Esophagus muscularis mucosa (tissue), 4 donors: ENCODE data around the gene UFM1. TPM values are rescaled to one million over a fixed set of nuclear protein-coding genes. Genes with fewer than 3 reads are reported as not detected.
"Not testable (repeated sequence)": the region's sequence is repeated elsewhere in the genome, so short reads cannot be mapped to it uniquely, and the experiment has no call there.

ENCODE experiments used
- DNase-seq: peaks from one replicate; pipeline ENCODE4 v3.0.0-alpha.2; 2017; ENCODE audit errors: extremely low spot score
- H3K27ac ChIP-seq, 4 donors: fragments of 200-600 bp; sonication (generic); replicated peaks in 1 of 4; 1 replicate in 3 of 4; 2 replicates in 1 of 4; pipeline ENCODE4 v1.5.1; 2016 to 2019; ENCODE audit warnings: mild to moderate bottlenecking in 1 of 4
- H3K27me3 ChIP-seq, 4 donors: fragments of 200-600 bp; sonication (generic); one replicate each; pipeline versions ENCODE4 v1.5.1 to v1.6.0; 2016 to 2019
- H3K36me3 ChIP-seq, 4 donors: fragments of 200-600 bp; sonication (generic); one replicate each; pipeline ENCODE4 v1.5.1; 2016 to 2019
- H3K4me1 ChIP-seq, 4 donors: fragments of 200-600 bp; sonication (generic); one replicate each; pipeline ENCODE4 v1.5.1; 2016 to 2019
- H3K4me3 ChIP-seq, 4 donors: fragments of 200-600 bp; sonication (generic); 1 replicate in 2 of 4; 2 replicates in 2 of 4; pipeline ENCODE4 v1.5.1; 2016 to 2019; ENCODE audit warnings: mild to moderate bottlenecking in 4 of 4, moderate library complexity in 1 of 4
- H3K9me3 ChIP-seq, 4 donors: fragments of 200-600 bp; sonication (generic); 1 replicate in 3 of 4; 2 replicates in 1 of 4; pipeline ENCODE4 v1.5.1; 2016 to 2019
- EP300 ChIP-seq: sonication (generic); formaldehyde crosslinking; IDR thresholded peaks from one replicate; pipeline ENCODE4 v1.6.1; 2017; ENCODE audit warnings: antibody characterized with exemption
- POLR2A ChIP-seq: fragments of 450-650 bp; IDR thresholded peaks from one replicate; pipeline ENCODE4 v1.6.1; 2017; ENCODE audit warnings: antibody characterized with exemption, moderate library complexity, mild to moderate bottlenecking, low read depth
- POLR2AphosphoS5 ChIP-seq, 2 donors: sonication (generic); formaldehyde crosslinking; IDR thresholded peaks; one replicate each; pipeline ENCODE4 v1.6.1; 2017; ENCODE audit warnings: antibody characterized with exemption in 2 of 2
- WGBS: methylation state at CpG from one replicate; pipeline ENCODE4 v1.1.5; 2018; 5-methylcytosine and 5-hydroxymethylcytosine counted together
- intact Hi-C: fragments of 100-400 bp; cut with DNase I; formaldehyde crosslinking; loops from one replicate; pipeline ENCODE4 v1.15.1; 2023
- total RNA-seq, 4 donors: library from RNA; depleted of rRNA; stranded (reverse); fragments of >200 nt; gene quantifications; one replicate each; pipeline versions ENCODE4 v1.1.0 to v1.2.1, GENCODE V29; 2016
- TF ChIP-seq, protein P1 (sequence below), 3 experiments: fragments of 200-600 bp in 2 of 3; fragments of 450-650 bp in 1 of 3; sonication (generic) in 2 of 3; IDR thresholded peaks; one replicate each; pipeline ENCODE4 v1.5.1; 2017 to 2019; ENCODE audit warnings: antibody characterized with exemption in 3 of 3, mild to moderate bottlenecking in 2 of 3, moderate library complexity in 1 of 3

UFM1 gene
- total RNA-seq, 4 donors from 2014 or later, result 36.2 to 51.0 (median 44.4) TPM

- Histone ChIP-seq H3K27me3 (no peaks in the 10 kb centered on the region), H3K27ac (no peak overlapping the region), H3K4me1 (peaks cover 0 to 12% (median 6%) of the 10 kb centered on the region in 4 donors), H3K4me3 (no peak overlapping the region), H3K9me3 (no peaks in the 10 kb centered on the region), H3K36me3 (peaks cover 0 to 47% (median 19%) of the 10 kb centered on the region in 4 donors)
- TF ChIP-seq POLR2AphosphoS5 (IDR thresholded peaks at IDR 0.05), result no peak
- TF ChIP-seq EP300, result no peak
- TF ChIP-seq, protein P1, sequence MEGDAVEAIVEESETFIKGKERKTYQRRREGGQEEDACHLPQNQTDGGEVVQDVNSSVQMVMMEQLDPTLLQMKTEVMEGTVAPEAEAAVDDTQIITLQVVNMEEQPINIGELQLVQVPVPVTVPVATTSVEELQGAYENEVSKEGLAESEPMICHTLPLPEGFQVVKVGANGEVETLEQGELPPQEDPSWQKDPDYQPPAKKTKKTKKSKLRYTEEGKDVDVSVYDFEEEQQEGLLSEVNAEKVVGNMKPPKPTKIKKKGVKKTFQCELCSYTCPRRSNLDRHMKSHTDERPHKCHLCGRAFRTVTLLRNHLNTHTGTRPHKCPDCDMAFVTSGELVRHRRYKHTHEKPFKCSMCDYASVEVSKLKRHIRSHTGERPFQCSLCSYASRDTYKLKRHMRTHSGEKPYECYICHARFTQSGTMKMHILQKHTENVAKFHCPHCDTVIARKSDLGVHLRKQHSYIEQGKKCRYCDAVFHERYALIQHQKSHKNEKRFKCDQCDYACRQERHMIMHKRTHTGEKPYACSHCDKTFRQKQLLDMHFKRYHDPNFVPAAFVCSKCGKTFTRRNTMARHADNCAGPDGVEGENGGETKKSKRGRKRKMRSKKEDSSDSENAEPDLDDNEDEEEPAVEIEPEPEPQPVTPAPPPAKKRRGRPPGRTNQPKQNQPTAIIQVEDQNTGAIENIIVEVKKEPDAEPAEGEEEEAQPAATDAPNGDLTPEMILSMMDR (IDR thresholded peaks at IDR 0.05), result no peak
- TF ChIP-seq POLR2A, result no peak
- no peak for DNase-seq
- intact Hi-C loops, result no loop called here
- WGBS, result 80% methylated on average over 4 of the region's 4 CpGs
These were observed 12.1 kb downstream of the UFM1 start for GRCh38 chr13:38361542-38362262.

DNA sequence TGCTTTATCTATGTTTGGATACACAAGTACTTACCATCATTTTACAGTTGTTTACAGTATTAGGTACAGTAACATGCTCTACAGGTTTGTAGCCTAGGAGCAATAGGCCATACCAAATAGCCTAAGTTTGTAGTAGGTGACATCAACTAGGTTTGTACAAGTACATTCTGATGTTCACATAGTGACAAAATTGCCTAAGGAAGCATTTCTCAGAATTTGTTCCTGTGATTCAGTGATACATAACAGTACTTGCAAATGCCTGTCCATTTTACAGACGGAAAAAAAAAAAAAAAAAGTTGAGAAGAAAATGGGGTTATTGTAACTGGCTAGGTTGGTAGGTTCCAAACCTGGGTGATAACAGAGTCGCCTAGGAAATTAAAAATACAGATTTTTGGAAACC is 13.6 kb downstream of the UFM1 start:
- Histone ChIP-seq H3K36me3 (peaks cover 0 to 44% (median 13%) of the 10 kb centered on the region in 4 donors), H3K4me3 (no peak overlapping the region), H3K27ac (no peak overlapping the region), H3K9me3 (no peaks in the 10 kb centered on the region), H3K4me1 (peaks cover 0 to 11% (median 6%) of the 10 kb centered on the region in 4 donors), H3K27me3 (no peaks in the 10 kb centered on the region)
- no peak for DNase-seq
- WGBS, result 95% methylated on average over 2 of the region's 2 CpGs
- intact Hi-C loops, result no loop called here
- TF ChIP-seq EP300, result no peak

GRCh38 chr13:38363746-38364145 is 14.1 kb downstream of the UFM1 start:
- H3K4me3 ChIP-seq, H3K9me3 ChIP-seq, H3K27ac ChIP-seq, DNase-seq, H3K27me3 ChIP-seq, intact Hi-C loops, H3K4me1 ChIP-seq: not testable (repeated sequence)
- H3K36me3 ChIP-seq, result peaks cover 0 to 44% (median 13%) of the 10 kb centered on the region in 4 donors
- whole genome bisulfite sequencing, result no CpG with 5 or more reads among the region's 19 CpGs

GRCh38 chr13:38365661-38366060 is 16.0 kb downstream of the UFM1 start:
- WGBS, result 50% methylated on average over 3 of the region's 3 CpGs
- TF ChIP-seq POLR2AphosphoS5 (IDR thresholded peaks at IDR 0.05) (no peak), POLR2A (no peak), EP300 (no peak)
- TF ChIP-seq, protein P1 (IDR thresholded peaks at IDR 0.05), result no peak
- Histone ChIP-seq H3K4me3 (no peak overlapping the region), H3K4me1 (no peaks in the 10 kb centered on the region), H3K27ac (no peak overlapping the region), H3K27me3 (no peaks in the 10 kb centered on the region), H3K9me3 (no peaks in the 10 kb centered on the region), H3K36me3 (peaks cover 0 to 28% (median 10%) of the 10 kb centered on the region in 4 donors)
- intact Hi-C loops, result no loop called here
- no peak for DNase-seq

DNA sequence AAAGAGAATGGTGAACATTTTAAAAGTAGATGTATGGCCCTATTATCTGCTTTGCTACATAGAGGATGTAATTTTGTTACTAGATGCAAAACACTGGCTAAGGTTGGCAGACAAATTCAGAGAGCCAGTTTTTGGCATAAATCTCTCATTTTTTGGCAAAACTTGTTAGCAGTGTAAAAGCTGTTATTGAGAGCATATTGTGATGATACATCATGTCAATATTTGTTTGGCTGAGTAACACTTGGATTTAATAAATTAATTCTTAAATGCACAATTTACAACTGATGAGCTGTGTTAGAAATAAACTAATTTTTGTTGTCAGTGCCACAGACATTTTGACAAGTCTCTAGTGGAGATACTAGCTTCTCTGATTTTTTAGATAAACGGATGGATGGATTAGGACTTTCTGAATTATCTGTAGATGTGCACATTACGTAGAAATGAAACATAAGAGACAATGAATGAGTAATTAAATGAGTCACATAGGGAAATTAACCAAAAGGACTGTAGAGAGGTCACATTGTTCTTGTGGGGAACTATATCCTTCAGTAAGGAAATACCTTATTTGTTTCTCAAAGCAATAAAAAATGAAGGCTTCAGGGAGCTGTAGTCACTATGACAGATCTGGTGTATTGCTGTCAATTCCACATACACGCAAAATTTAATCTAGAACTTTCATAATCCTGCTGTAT is 17.4 kb downstream of the UFM1 start:
- Histone ChIP-seq H3K9me3 (no peaks in the 10 kb centered on the region), H3K27ac (no peak overlapping the region), H3K4me1 (no peaks in the 10 kb centered on the region), H3K4me3 (no peak overlapping the region), H3K27me3 (no peaks in the 10 kb centered on the region), H3K36me3 (peaks cover 0 to 14% (median 5%) of the 10 kb centered on the region in 4 donors)
- whole genome bisulfite sequencing, result 67% methylated on average over 3 of the region's 3 CpGs
- TF ChIP-seq, protein P1 (IDR thresholded peaks at IDR 0.05), result no peak
- no peak for TF ChIP-seq POLR2AphosphoS5 (IDR thresholded peaks at IDR 0.05)
- TF ChIP-seq EP300, result no peak
- no peak for TF ChIP-seq POLR2A
- no peak for DNase-seq
- intact Hi-C loops, result no loop called here
